Measurements from ENCODE around the gene CALML3. TPM values are rescaled to one million over a fixed set of nuclear protein-coding genes. Genes with fewer than 3 reads are reported as not detected.

The CALML3 gene
- total RNA-seq, 1 experiment from 2014 or later = not detected

DNA sequence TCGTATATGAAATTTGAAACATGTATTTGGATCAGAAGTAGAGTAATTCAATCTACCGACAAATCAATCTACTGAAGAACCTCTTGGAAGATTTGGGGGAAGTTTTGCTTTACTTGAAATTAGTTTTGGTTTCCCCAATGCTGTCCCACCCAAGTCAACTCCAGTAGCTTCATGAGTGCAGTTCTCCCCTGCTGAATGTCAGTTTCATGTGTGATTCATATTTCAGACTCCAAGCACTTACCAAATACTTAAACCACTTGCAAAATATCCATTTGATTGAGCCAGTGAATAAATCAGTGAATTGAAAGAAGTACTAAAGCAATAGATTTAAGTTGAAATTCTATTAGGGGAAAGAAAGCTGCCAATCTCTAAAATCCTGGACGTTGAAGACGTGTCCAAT lies 34.7 kb upstream of the CALML3 start:
- Histone ChIP-seq H3T11ph (ENCODE audit: low read length) (no peak overlapping the region), H4K20me1 (ENCODE audit: control insufficient read depth, insufficient read depth, insufficient read length) (no peaks in the 10 kb centered on the region), H4K5ac (ENCODE audit: insufficient read length, low read depth, low read length) (no peak overlapping the region), H3K79me2 (ENCODE audit: insufficient read depth, low read length) (no peaks in the 10 kb centered on the region), H3K14ac (ENCODE audit: insufficient read depth, low read length) (no peak overlapping the region), H2BK5ac (ENCODE audit: insufficient read length, low read length) (no peak overlapping the region), H4K91ac (ENCODE audit: insufficient read length, low read depth, low read length) (no peak overlapping the region), H3K27me3 (ENCODE audit: insufficient read depth, low read length) (no peaks in the 10 kb centered on the region), H2BK20ac (ENCODE audit: low read depth, low read length, poor library complexity, severe bottlenecking) (no peak overlapping the region), H3K9ac (ENCODE audit: extremely low read depth, insufficient read length, low read length) (no peak overlapping the region), H3K56ac (ENCODE audit: insufficient read length, low read depth, low read length) (no peak overlapping the region), H3K4me2 (ENCODE audit: insufficient read depth, insufficient read length, low read length) (no peak overlapping the region), H3K79me1 (ENCODE audit: insufficient read depth, low read depth, low read length, poor library complexity, severe bottlenecking) (no peaks in the 10 kb centered on the region), H3K9me3 (ENCODE audit: control insufficient read depth, low read depth, low read length) (peaks cover 6% of the 10 kb centered on the region), H2AK5ac (ENCODE audit: insufficient read length, low read length) (no peak overlapping the region), H2BK12ac (ENCODE audit: insufficient read length, low read depth, low read length) (no peak overlapping the region), H2AFZ (ENCODE audit: low read length) (no peak overlapping the region), H3K27ac (ENCODE audit: insufficient read length, low read depth, low read length) (no peak overlapping the region), H3K23ac (ENCODE audit: insufficient read length, low read depth, low read length) (no peak overlapping the region), H3K23me2 (ENCODE audit: insufficient read length, low read depth, low read length, poor library complexity, severe bottlenecking) (no peaks in the 10 kb centered on the region), H3K18ac (ENCODE audit: insufficient read length, low read depth, low read length) (no peak overlapping the region), H2BK15ac (ENCODE audit: low read depth, low read length) (no peak overlapping the region), H3K4ac (ENCODE audit: low read depth, low read length) (no peak overlapping the region), H2BK120ac (ENCODE audit: low read depth, low read length, poor library complexity, severe bottlenecking) (no peak overlapping the region), H3K4me1 (ENCODE audit: insufficient read depth, low read length) (no peaks in the 10 kb centered on the region; the same call in 1 of the 2 replicates), H4K8ac (replicated peaks; ENCODE audit: insufficient read length, low read depth, low read length) (no peak overlapping the region)
- peaks cover 3 to 11% (median 5%) of the 10 kb centered on the region in 3 experiments for H3K36me3 Mint-ChIP-seq (ENCODE audit: insufficient read depth in 1 of 3, low read depth in 3 of 3)
- no peak overlapping the region for H3K27ac Mint-ChIP-seq
- no peak overlapping the region for H3K4me3 Mint-ChIP-seq
- peaks cover 6% of the 10 kb centered on the region for H3K27me3 Mint-ChIP-seq (ENCODE audit: low read depth)
- TF ChIP-seq, protein P1, sequence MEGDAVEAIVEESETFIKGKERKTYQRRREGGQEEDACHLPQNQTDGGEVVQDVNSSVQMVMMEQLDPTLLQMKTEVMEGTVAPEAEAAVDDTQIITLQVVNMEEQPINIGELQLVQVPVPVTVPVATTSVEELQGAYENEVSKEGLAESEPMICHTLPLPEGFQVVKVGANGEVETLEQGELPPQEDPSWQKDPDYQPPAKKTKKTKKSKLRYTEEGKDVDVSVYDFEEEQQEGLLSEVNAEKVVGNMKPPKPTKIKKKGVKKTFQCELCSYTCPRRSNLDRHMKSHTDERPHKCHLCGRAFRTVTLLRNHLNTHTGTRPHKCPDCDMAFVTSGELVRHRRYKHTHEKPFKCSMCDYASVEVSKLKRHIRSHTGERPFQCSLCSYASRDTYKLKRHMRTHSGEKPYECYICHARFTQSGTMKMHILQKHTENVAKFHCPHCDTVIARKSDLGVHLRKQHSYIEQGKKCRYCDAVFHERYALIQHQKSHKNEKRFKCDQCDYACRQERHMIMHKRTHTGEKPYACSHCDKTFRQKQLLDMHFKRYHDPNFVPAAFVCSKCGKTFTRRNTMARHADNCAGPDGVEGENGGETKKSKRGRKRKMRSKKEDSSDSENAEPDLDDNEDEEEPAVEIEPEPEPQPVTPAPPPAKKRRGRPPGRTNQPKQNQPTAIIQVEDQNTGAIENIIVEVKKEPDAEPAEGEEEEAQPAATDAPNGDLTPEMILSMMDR (conservative IDR thresholded peaks at IDR 0.05) = no peak
- H3K4me1 Mint-ChIP-seq = peaks cover 25 to 40% of the 10 kb centered on the region in 2 experiments
- H3K9me3 Mint-ChIP-seq = peaks cover 9 to 11% of the 10 kb centered on the region in 2 experiments
- DNase-seq = no peak
- no CpG with 5 or more reads among the region's 4 CpGs for WGBS (ENCODE audit: extremely low coverage, insufficient read length, low lambda C conversion rate)

All from H9 (cell line).